SK-N-DZ (cell line): ENCODE data around the gene PSMG4.

Source experiments
- DNase-seq: peaks from one replicate; pipeline ENCODE4 v3.0.0-alpha.2; 2015; ENCODE audit warnings: low spot score

Gene PSMG4

DNA sequence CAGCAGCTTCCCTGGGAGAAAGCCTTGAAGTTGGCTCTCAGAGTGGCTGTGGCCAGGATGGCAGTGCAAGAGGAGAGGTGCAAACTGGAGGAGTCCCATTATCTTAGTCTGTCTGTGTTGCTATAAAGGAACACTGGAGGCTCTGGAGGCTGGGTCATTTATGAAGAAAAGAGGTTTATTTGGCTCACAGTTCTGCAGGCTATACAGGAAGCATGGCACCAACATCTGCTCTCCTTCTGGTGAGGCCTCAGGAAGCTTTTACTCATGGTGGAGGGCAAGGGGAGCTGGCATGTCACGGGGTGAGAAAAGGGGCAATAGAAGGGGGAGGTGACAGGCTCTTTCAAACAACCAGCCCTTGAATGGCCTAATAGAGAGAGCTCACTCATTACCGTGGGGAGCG is 47.1 kb downstream of the PSMG4 start:
- no peak for DNase-seq

GRCh38 chr6:3306848-3307247 is 48.1 kb downstream of the PSMG4 start:
- DNase-seq = no peak

- DNase-seq = no peak
These were observed 48.7 kb downstream of the PSMG4 start for GRCh38 chr6:3307436-3307835.

DNA sequence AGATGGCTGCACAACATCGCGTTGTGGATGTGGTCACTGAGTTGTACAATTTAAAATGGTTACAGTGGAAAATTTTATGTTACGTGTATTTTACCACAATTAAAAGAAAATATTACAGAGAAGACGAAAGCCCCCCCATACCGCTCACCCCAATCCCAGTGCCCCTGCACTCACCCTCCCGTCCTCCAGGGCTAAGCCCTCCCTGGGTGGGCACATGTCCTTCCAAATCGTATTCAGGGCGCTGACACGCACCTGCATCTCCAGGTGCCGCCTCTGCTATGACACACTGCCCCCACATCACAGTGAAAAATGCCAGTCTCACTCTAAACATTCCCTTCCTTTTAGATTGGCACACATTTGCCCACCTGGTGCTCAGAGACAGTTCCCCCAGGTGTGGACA is 49.4 kb downstream of the PSMG4 start:
- no peak for DNase-seq

- no peak for DNase-seq
These were observed 50.8 kb downstream of the PSMG4 start for GRCh38 chr6:3309391-3310050.

- DNase-seq = no peak
These were observed 51.3 kb downstream of the PSMG4 start for GRCh38 chr6:3310051-3310448.

DNA sequence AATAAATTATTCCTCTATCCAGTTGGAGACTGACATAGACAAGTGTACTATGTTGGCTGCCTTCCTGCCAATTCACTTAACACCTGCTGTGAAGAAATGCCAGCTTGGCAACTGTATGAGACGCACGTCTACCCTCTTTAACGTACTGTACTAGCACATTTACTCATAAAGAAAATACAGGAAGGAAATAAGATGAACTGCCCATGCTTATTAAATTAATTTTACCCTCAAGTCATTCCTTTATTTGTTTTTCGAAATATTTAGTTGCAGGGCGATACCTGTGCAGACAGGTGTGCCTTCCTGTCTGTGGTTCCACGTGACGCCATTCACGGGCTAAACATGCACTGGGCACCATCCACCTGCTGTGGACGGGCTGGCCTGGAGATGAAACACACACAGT is 52.0 kb downstream of the PSMG4 start:
- no peak for DNase-seq

- DNase-seq = no peak
These were observed 53.1 kb downstream of the PSMG4 start for GRCh38 chr6:3311826-3312225.

DNA sequence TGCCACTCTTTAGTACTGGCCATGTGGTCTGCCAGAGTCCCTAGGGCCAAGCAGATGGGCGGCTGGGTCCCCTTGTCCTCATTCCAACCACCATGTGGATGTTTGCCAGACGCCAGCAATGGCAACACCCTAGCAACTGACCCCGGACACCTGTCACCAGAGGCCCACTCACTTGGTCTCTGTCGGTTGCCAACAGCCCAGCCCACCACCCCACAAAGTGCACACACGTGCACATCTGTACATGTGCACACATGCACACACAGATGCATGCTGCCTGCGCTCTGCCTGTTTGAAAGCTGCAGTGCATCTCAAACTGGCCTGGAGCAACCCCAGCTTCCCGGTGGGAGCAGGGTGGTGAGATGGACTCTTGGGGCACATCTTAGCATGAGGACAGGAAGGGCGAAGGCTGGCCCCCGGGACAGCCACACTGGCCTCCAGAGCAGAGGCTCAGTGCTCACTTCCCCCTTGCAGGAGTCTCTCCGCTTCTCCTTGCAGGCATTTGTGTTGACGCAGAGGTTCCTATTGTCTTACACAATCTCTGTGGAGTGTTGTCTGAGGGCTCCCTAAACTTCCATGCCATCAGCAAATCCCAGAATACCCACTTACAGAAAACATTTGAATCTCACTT is 54.0 kb downstream of the PSMG4 start:
- DNase-seq = no peak

DNA sequence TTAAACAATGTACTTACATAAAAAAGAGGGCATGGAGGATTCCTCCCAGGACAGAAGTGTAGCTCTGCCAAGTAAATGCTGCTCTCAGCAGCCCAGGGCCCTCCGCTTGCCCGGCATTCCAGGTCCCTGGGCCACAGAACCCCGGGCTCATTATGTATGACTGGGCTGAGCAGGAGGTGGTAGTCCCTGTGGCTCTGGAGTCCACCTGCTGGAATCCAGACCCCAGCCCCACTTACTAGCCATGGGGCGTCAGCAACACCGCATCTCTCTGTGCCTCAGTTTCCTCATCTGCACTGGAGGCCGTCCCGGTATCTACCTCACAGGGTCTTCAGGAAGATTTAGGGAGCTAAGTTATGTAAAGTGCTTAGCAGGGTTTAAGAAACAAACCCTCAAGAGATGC is 55.4 kb downstream of the PSMG4 start:
- DNase-seq = no peak

- no peak for DNase-seq
These were observed 56.1 kb downstream of the PSMG4 start for GRCh38 chr6:3314621-3315467.

- DNase-seq = no peak
These were observed 57.1 kb downstream of the PSMG4 start for GRCh38 chr6:3315841-3316240.

DNA sequence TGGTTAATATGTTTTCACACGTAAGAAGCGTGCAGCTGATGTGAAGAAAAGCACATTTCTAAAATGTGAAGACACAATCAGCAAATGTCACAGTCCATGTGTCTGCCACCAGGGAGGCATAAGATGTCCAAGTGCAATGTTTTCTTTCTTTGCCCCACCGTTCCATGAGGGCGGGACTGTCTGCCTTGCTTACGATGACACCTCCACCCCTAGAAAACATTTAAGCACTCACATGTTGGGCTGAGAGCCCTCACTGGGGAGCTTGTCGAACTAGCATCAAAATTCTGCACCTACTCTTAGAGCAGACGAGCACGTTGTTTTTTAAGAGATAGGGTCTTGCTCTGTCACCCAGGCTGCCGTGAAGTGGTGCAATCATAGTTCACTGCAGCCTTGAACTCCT is 57.6 kb downstream of the PSMG4 start:
- no peak for DNase-seq

- DNase-seq = no peak
These were observed 58.1 kb downstream of the PSMG4 start for GRCh38 chr6:3316818-3317217.
